Spleen (tissue), 11 donors: ENCODE measurements around the gene CES4A. TPM values are rescaled to one million over a fixed set of nuclear protein-coding genes. Genes with fewer than 3 reads are reported as not detected.

ENCODE experiments used
- DNase-seq: peaks from one replicate; pipeline ENCODE4 v3.0.0-alpha.2; 2020
- H3K27ac ChIP-seq, 8 donors: fragments of 200-600 bp; sonication (generic) in 7 of 8; 1 replicate in 4 of 8; 2 replicates in 4 of 8; pipeline versions ENCODE4 v1.5.0 to v1.8.0; 2016 to 2021; ENCODE audit warnings: inconsistent platforms in 4 of 8, mild to moderate bottlenecking in 4 of 8, moderate library complexity in 1 of 8
- H3K27me3 ChIP-seq, 7 donors: fragments of 200-600 bp; sonication (generic) in 6 of 7; replicated peaks in 1 of 7; 1 replicate in 4 of 7; 2 replicates in 3 of 7; pipeline versions ENCODE4 v1.5.0 to v1.8.0; 2016 to 2021; ENCODE audit warnings: inconsistent platforms in 3 of 7, mild to moderate bottlenecking in 1 of 7
- H3K36me3 ChIP-seq, 6 donors: fragments of 200-600 bp; sonication (generic) in 5 of 6; 1 replicate in 4 of 6; 2 replicates in 2 of 6; pipeline versions ENCODE4 v1.5.0 to v1.8.0; 2016 to 2021; ENCODE audit warnings: inconsistent platforms in 2 of 6
- H3K4me1 ChIP-seq, 6 donors: fragments of 200-600 bp; sonication (generic) in 5 of 6; 1 replicate in 3 of 6; 2 replicates in 3 of 6; pipeline versions ENCODE4 v1.5.0 to v1.8.0; 2016 to 2021; ENCODE audit warnings: inconsistent platforms in 3 of 6
- H3K4me3 ChIP-seq, 8 donors: fragments of 200-600 bp; sonication (generic) in 7 of 8; 1 replicate in 4 of 8; 2 replicates in 4 of 8; pipeline versions ENCODE4 v1.5.0 to v1.8.0; 2016 to 2021; ENCODE audit warnings: inconsistent platforms in 4 of 8, mild to moderate bottlenecking in 4 of 8, moderate library complexity in 2 of 8
- H3K9me3 ChIP-seq, 8 donors: fragments of 200-600 bp; sonication (generic) in 7 of 8; 1 replicate in 4 of 8; 2 replicates in 4 of 8; pipeline versions ENCODE4 v1.5.0 to v1.8.0; 2016 to 2021; ENCODE audit warnings: inconsistent platforms in 4 of 8
- CTCF ChIP-seq, 11 experiments: fragments of 200-600 bp in 7 of 11; fragments of 450-650 bp in 4 of 11; sonication (generic) in 4 of 11; IDR thresholded peaks in 8 of 11; conservative IDR thresholded peaks in 3 of 11; 1 replicate in 7 of 11; 2 replicates in 4 of 11; pipeline versions ENCODE4 v1.4.0 to v1.8.0; 2016 to 2021; ENCODE audit warnings: antibody characterized with exemption in 11 of 11, inconsistent platforms in 4 of 11, mild to moderate bottlenecking in 1 of 11
- POLR2A ChIP-seq, 3 donors: fragments of 450-650 bp; IDR thresholded peaks; one replicate each; pipeline ENCODE4 v1.5.1; 2017; ENCODE audit warnings: antibody characterized with exemption in 3 of 3, mild to moderate bottlenecking in 1 of 3
- POLR2AphosphoS5 ChIP-seq, 3 donors: sonication (generic); formaldehyde crosslinking; IDR thresholded peaks; one replicate each; pipeline ENCODE4 v1.5.1; 2017; ENCODE audit warnings: antibody characterized with exemption in 3 of 3
- WGBS, 5 donors: extraction: QIAGEN DNeasy Blood & Tissue Kit in 3 of 5; methylation state at CpG; one replicate each; pipeline versions ENCODE4 v1.1.5 to v1.1.7; 2013 to 2018; 5-methylcytosine and 5-hydroxymethylcytosine counted together
- intact Hi-C: fragments of 100-400 bp; cut with DNase I; formaldehyde crosslinking; loops from one replicate; pipeline ENCODE4 v1.15.0; 2023; ENCODE audit warnings: low total_unique reads
- polyA plus RNA-seq, 3 donors: library from polyadenylated mRNA; stranded (reverse); fragments of 200-250 nt; gene quantifications; one replicate each; pipeline ENCODE4 v1.2.1, GENCODE V29; 2013
- total RNA-seq, 7 donors: library from RNA; depleted of rRNA in 3 of 7; stranded (reverse); fragments of >200 nt in 3 of 7; fragmentation: NEBNext Ultra II Directional in 4 of 7; extraction: Animal tissue kit (Norgen Biotek cat#: 25700) in 4 of 7; gene quantifications; one replicate each; pipeline versions ENCODE4 v1.1.0 to v1.2.1, GENCODE V29; 2016 to 2021
- donor health status: healthy with polysubstance abuse.
- donor health status: DM: no; HTN: no; CAD: no; lungs with moderate emphysema.
- donor health status: DM: no; HTN: no; CAD: no.
- donor health status: Bipolar disorder and iron deficiency.
- donor health status: healthy.
- donor health status: DM: no; HTN: no; CAD: no.
- donor health status: DM: yes; HTN: yes; CAD: no.

Gene CES4A
- total and polyA plus RNA-seq, 10 donors, result 5.0 to 9.9 (median 6.7) TPM

DNA sequence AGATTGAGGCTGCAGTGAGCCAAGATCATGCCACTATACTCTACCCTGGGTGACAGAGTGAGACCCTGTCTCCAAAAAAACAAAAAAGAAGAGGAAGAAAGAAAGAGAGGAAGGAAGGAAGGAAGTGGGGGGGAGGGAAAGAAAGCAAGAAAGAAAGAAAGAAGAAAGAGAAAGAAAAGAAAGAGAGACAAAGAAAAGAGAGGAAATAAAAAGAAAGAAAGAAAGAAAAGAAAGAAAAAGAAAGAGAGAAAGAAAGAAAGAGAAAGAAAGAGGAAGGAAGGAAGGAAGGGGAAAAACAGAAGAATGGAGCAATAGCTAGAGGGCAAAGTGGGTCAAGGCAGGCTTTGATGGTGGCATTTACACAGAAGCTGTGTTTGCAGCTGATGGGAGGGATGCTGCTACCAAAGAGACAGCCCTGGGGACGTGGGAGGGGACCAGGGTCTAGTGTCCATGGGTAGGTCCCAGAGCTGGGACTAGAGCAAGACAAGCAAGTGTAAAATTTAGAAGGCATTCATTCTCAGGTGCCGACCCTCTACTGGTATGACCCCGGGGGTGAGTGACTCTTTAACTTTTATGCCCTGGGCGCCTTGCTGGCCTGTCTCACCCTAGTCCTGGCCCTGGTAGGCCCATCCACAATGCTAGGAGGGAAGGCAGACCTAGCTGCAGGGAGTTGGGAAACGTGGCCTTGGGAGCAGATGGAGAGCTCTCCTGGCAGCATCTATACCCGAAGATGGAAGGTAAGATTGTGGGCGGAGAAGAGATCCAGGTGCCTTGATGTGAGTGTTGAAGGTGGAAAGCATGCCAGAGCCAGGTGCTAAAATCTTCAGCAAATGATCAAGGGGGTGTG is 29.3 kb upstream of the CES4A start:
- no peaks in the 10 kb centered on the region for H3K9me3 ChIP-seq
- TF ChIP-seq CTCF (IDR thresholded peaks at IDR 0.05 in 8 of 11, conservative IDR thresholded peaks at IDR 0.05 in 3 of 11), result no peak
- TF ChIP-seq POLR2AphosphoS5 (IDR thresholded peaks at IDR 0.05), result no peak
- no peak for TF ChIP-seq POLR2A (IDR thresholded peaks at IDR 0.05)
- intact Hi-C loops, result no loop called here
- no peak for DNase-seq
- peaks cover 0 to 41% (median 7%) of the 10 kb centered on the region in 6 donors for H3K4me1 ChIP-seq
- H3K27ac ChIP-seq, result peak overlapping the region in 1 of 8 donors; percentile 38
- no peak overlapping the region for H3K4me3 ChIP-seq
- H3K27me3 ChIP-seq, result no peaks in the 10 kb centered on the region
- WGBS, 5 donors, result 72 to 79% (median 73%) methylated on average over 7 of the region's 7 CpGs
- H3K36me3 ChIP-seq, result no peaks in the 10 kb centered on the region

- 39 to 57% (median 53%) methylated on average over 4 to 5 of the region's 5 CpGs for WGBS, 5 donors
- H3K36me3 ChIP-seq, result no peaks in the 10 kb centered on the region
- peak overlapping the region in 1 of 8 donors; percentile 38 for H3K27ac ChIP-seq
- no peak for DNase-seq
- H3K4me1 ChIP-seq, result peaks cover 0 to 41% (median 7%) of the 10 kb centered on the region in 6 donors
- H3K27me3 ChIP-seq, result peaks cover 0 to under 1% (median 0%) of the 10 kb centered on the region in 7 donors
- no peak overlapping the region for H3K4me3 ChIP-seq
- intact Hi-C loops, result no loop called here
- no peak for TF ChIP-seq CTCF (IDR thresholded peaks at IDR 0.05 in 8 of 11, conservative IDR thresholded peaks at IDR 0.05 in 3 of 11)
- no peak for TF ChIP-seq POLR2A (IDR thresholded peaks at IDR 0.05)
- no peak for TF ChIP-seq POLR2AphosphoS5 (IDR thresholded peaks at IDR 0.05)
- no peaks in the 10 kb centered on the region for H3K9me3 ChIP-seq
Observed at GRCh38 chr16:66959704-66960161, 28.7 kb upstream of the CES4A start.

- intact Hi-C loops, result no loop called here
- Histone ChIP-seq H3K36me3 (no peaks in the 10 kb centered on the region), H3K27ac (peak overlapping the region in 1 of 8 donors; percentile 38), H3K4me1 (peaks cover 0 to 41% (median 7%) of the 10 kb centered on the region in 6 donors), H3K4me3 (no peak overlapping the region), H3K9me3 (no peaks in the 10 kb centered on the region), H3K27me3 (peaks cover 0 to 5% (median 0%) of the 10 kb centered on the region in 7 donors)
- 94 to 100% (median 95%) methylated on average over 1 of the region's 1 CpG for WGBS, 5 donors
- DNase-seq, result no peak
- TF ChIP-seq POLR2A (IDR thresholded peaks at IDR 0.05) (no peak), CTCF (IDR thresholded peaks at IDR 0.05 in 8 of 11, conservative IDR thresholded peaks at IDR 0.05 in 3 of 11) (no peak), POLR2AphosphoS5 (IDR thresholded peaks at IDR 0.05) (no peak)
Observed at GRCh38 chr16:66960270-66960669, 28.1 kb upstream of the CES4A start.

GRCh38 chr16:66961065-66961744 is 27.2 kb upstream of the CES4A start, which contains the start of gene CES3:
TSS of gene CES3 (plus strand) at chr16:66961266. CDS start at chr16:66961308, 42 bp downstream.
- WGBS, 5 donors, result 71 to 79% (median 73%) methylated on average over 16 of the region's 16 CpGs
- DNase-seq, result no peak
- H3K27ac ChIP-seq, result peak within 1 kb of the TSS in 1 of 8 donors; percentile 38

More at GRCh38 chr16:66961065-66961744, 27.2 kb upstream of the CES4A start, which contains the start of gene CES3:
- Histone ChIP-seq H3K36me3 (no peaks in the 10 kb centered on the region), H3K27me3 (peaks cover 0 to 5% (median 0%) of the 10 kb centered on the region in 7 donors), H3K4me1 (peaks cover 0 to 41% (median 7%) of the 10 kb centered on the region in 6 donors), H3K9me3 (no peaks in the 10 kb centered on the region), H3K4me3 (peak within 1 kb of the TSS in 1 of 8 donors; percentile 28)
- intact Hi-C loops, result no loop called here
- peak in 10 of 11 experiments; percentile 22 to 78 (median 68) for TF ChIP-seq CTCF (IDR thresholded peaks at IDR 0.05 in 8 of 11, conservative IDR thresholded peaks at IDR 0.05 in 3 of 11)
- no peak for TF ChIP-seq POLR2A (IDR thresholded peaks at IDR 0.05)
- no peak for TF ChIP-seq POLR2AphosphoS5 (IDR thresholded peaks at IDR 0.05)
